LNCAP (cell line): ENCODE data around the gene SHISA9.

Source experiments
- TF ChIP-seq, protein P1 (sequence below): fragments of 450-650 bp; IDR thresholded peaks from 2 replicates; pipeline ENCODE4 v1.5.1; 2017; ENCODE audit warnings: mild to moderate bottlenecking

The SHISA9 gene

DNA sequence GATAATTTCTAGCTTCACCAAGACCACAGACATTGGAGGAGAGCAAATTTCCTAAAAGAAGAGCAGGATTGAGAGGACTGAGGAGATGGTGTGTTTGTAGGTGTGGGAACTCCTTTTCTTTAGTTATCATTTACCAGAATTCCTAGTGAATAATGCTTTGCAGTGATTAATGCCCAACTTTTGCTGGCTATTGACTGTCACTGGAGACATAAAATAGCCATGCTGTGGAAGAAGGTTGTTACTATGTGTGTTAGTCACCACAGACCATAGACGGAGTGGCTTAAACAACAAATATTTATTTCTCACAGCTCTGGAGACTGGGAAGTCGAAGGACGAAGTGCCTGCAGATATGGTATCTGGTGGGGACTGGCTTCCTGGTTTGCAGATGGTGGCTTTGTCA is 179.1 kb downstream of the SHISA9 start:
- TF ChIP-seq, protein P1, sequence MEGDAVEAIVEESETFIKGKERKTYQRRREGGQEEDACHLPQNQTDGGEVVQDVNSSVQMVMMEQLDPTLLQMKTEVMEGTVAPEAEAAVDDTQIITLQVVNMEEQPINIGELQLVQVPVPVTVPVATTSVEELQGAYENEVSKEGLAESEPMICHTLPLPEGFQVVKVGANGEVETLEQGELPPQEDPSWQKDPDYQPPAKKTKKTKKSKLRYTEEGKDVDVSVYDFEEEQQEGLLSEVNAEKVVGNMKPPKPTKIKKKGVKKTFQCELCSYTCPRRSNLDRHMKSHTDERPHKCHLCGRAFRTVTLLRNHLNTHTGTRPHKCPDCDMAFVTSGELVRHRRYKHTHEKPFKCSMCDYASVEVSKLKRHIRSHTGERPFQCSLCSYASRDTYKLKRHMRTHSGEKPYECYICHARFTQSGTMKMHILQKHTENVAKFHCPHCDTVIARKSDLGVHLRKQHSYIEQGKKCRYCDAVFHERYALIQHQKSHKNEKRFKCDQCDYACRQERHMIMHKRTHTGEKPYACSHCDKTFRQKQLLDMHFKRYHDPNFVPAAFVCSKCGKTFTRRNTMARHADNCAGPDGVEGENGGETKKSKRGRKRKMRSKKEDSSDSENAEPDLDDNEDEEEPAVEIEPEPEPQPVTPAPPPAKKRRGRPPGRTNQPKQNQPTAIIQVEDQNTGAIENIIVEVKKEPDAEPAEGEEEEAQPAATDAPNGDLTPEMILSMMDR: no peak

DNA sequence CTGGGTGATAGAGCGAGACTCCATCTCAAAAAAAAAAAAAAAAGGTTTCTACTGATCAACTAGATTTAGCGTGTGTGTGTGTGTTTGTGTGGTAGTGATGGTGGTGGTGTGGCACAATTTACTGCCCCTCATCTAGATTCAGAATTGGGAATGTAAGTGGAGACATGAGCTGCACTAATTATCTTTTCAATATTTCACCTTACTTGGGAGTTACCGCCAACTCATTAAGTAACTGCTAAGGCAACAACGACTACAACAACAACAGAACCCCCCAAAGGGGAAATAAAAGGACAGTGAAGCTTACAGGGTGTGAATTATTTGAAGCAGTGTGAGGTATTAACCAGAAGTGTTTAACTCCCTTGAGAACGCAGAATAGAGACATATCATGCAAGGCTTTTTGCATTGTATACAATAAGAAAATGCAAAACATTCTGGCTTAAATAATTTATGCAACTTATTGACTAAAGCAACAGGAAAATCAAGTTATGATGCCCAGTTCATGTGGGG is 180.5 kb downstream of the SHISA9 start:
- TF ChIP-seq, protein P1: no peak

GRCh38 chr16:13083681-13084080 is 182.3 kb downstream of the SHISA9 start:
- TF ChIP-seq, protein P1: no peak

- TF ChIP-seq, protein P1: no peak
Observed at GRCh38 chr16:13084331-13084730, 182.9 kb downstream of the SHISA9 start.

GRCh38 chr16:13093661-13094060 is 192.3 kb downstream of the SHISA9 start:
- TF ChIP-seq, protein P1: no peak

DNA sequence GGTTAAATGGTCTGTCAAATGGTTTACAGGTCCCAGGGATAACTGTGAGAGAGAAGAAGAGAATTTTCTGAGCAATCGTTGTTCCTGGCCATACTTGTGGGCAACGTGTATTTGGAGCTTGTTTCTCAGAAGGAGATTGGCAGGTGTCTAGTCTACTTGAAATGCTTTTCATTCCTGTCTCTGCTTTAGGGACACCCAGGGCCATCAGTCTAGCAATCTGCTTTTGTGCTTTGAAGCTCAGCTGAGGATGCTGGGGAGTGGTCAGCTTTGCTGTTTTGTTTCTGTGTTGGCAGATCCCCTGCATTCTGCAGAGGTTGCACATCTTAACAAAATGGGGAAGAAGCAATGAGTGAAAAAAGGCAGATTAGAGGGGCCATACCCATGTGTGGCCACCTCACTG is 193.7 kb downstream of the SHISA9 start:
- TF ChIP-seq, protein P1: no peak

GRCh38 chr16:13098536-13098935 is 197.1 kb downstream of the SHISA9 start:
- TF ChIP-seq, protein P1: no peak

DNA sequence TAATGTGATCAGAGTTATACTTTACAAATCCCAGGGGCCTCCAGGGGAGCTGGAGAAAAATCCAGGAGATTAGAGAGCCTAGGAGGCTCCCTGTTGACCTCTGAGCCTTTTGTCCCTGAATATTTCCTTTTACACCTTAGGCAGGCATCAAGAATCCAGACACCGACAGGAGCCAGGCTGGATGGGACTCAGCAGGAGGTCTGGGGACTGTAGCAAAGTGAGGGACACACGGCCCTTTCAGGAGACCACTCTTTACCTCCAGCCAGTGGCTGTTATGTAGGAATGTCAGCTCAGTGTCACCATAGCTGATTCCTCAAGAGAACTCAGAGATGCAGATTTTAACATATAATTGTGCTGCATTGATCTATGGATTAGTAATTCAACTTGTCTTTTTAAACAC is 198.4 kb downstream of the SHISA9 start:
- TF ChIP-seq, protein P1: no peak
